Right atrium auricular region (tissue), 2 donors: ENCODE data around the gene MYOF. TPM values are rescaled to one million over a fixed set of nuclear protein-coding genes. Genes with fewer than 3 reads are reported as not detected.

ENCODE experiments used
- DNase-seq: peaks from one replicate; pipeline ENCODE4 v3.0.0-alpha.2; 2019; ENCODE audit warnings: low spot score
- H3K27ac ChIP-seq, 2 donors: fragments of 200-600 bp; sonication (generic); 1 replicate in 1 of 2; 2 replicates in 1 of 2; pipeline ENCODE4 v1.5.1; 2016 to 2019
- H3K27me3 ChIP-seq, 2 donors: fragments of 200-600 bp; sonication (generic); one replicate each; pipeline versions ENCODE4 v1.5.1 to v1.6.0; 2017 to 2019
- H3K36me3 ChIP-seq: fragments of 200-600 bp; sonication (generic); one replicate; pipeline ENCODE4 v1.5.1; 2016
- H3K4me1 ChIP-seq, 2 donors: fragments of 200-600 bp; sonication (generic); one replicate each; pipeline versions ENCODE4 v1.5.1 to v1.6.0; 2017 to 2019
- H3K4me3 ChIP-seq, 2 donors: fragments of 200-600 bp; sonication (generic); 1 replicate in 1 of 2; 2 replicates in 1 of 2; pipeline ENCODE4 v1.5.1; 2017 to 2019; ENCODE audit warnings: mild to moderate bottlenecking in 1 of 2, moderate library complexity in 1 of 2
- H3K9me3 ChIP-seq, 2 donors: fragments of 200-600 bp; sonication (generic); one replicate each; pipeline ENCODE4 v1.5.1; 2019
- total RNA-seq, 2 donors: library from RNA; depleted of rRNA; stranded (reverse); fragments of >200 nt; gene quantifications; one replicate each; pipeline ENCODE4 v1.1.0, GENCODE V29; 2016
- TF ChIP-seq, protein P1 (sequence below), 2 donors: fragments of 200-600 bp; sonication (generic); IDR thresholded peaks; one replicate each; pipeline ENCODE4 v1.5.1; 2019; ENCODE audit warnings: antibody characterized with exemption in 2 of 2

Gene MYOF
- total RNA-seq, 2 donors from 2014 or later = 13.4 to 14.1 TPM

DNA sequence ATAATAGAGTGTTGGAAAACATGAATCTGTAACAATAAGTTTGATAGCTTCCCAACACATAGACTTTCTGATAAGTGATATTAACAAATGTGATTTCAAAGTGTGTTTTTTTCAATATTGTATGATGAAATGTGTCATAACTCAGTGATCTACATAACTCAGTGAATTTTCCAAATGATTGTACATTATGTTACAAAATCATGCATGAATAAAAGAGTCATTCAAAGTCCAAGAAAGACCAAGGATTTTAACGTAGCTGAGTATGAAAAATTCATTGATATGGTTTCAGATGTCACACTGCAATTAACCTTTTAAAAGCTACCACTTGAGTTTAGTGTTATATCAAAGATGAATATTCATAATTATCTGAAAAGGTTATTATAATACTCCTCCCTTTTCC is 111.2 kb downstream of the MYOF start:
- TF ChIP-seq, protein P1, sequence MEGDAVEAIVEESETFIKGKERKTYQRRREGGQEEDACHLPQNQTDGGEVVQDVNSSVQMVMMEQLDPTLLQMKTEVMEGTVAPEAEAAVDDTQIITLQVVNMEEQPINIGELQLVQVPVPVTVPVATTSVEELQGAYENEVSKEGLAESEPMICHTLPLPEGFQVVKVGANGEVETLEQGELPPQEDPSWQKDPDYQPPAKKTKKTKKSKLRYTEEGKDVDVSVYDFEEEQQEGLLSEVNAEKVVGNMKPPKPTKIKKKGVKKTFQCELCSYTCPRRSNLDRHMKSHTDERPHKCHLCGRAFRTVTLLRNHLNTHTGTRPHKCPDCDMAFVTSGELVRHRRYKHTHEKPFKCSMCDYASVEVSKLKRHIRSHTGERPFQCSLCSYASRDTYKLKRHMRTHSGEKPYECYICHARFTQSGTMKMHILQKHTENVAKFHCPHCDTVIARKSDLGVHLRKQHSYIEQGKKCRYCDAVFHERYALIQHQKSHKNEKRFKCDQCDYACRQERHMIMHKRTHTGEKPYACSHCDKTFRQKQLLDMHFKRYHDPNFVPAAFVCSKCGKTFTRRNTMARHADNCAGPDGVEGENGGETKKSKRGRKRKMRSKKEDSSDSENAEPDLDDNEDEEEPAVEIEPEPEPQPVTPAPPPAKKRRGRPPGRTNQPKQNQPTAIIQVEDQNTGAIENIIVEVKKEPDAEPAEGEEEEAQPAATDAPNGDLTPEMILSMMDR (IDR thresholded peaks at IDR 0.05) = no peak
- DNase-seq = no peak
- no peak overlapping the region for H3K4me3 ChIP-seq
- H3K27ac ChIP-seq = no peak overlapping the region
- no peaks in the 10 kb centered on the region for H3K27me3 ChIP-seq
- no peaks in the 10 kb centered on the region for H3K4me1 ChIP-seq
- H3K36me3 ChIP-seq = peaks cover 34% of the 10 kb centered on the region
- no peaks in the 10 kb centered on the region for H3K9me3 ChIP-seq

DNA sequence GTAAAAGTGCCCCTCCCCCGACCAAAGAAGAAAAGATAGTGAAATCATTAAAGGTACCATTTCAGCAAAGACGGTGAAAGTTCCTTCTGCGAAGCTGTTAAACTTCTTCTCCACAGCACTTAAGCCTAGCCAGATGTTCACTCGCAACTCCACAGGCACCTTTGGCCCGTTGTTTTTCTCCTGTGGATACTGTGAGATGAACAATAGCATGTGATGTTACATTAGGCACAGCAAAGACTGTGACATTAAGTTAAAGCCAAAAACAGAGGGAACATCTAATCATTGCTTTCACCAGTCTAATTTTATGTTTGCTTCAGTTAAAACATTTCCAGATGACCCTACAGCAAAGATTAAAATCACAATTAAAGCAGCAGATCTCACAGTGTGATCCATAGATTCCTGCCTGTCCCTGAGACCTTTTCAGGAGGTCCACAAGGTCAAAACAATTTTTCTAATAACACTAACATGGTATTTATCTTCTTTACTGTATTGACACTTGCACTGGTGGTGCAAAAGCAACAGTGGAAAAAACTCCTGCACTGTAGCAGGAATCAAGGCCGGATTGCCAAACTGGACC is 112.5 kb downstream of the MYOF start:
- Histone ChIP-seq H3K4me1 (no peaks in the 10 kb centered on the region), H3K36me3 (peaks cover 34% of the 10 kb centered on the region), H3K4me3 (no peak overlapping the region), H3K27me3 (no peaks in the 10 kb centered on the region), H3K27ac (no peak overlapping the region), H3K9me3 (no peaks in the 10 kb centered on the region)
- DNase-seq = no peak
- TF ChIP-seq, protein P1 (IDR thresholded peaks at IDR 0.05) = no peak

DNA sequence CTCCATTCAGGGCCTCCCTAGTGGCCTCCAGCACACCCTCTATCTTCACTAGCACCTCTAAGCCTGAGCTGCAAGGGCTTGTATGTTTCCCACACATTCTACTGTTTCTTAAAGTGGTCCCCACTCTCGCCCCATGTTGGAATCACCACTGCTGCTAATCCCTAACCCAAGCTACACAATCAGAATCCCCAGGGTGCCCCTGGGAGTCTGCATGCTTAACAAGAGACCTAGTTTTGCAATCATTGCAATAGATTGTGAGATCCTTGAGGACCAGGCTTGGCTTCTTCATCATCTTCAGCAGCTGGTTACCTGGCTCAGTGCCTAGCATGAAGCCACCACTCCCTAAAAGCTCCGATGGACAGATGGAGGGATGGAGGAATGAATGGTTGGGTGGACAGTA is 113.9 kb downstream of the MYOF start:
- TF ChIP-seq, protein P1 (IDR thresholded peaks at IDR 0.05) = no peak
- DNase-seq = no peak

DNA sequence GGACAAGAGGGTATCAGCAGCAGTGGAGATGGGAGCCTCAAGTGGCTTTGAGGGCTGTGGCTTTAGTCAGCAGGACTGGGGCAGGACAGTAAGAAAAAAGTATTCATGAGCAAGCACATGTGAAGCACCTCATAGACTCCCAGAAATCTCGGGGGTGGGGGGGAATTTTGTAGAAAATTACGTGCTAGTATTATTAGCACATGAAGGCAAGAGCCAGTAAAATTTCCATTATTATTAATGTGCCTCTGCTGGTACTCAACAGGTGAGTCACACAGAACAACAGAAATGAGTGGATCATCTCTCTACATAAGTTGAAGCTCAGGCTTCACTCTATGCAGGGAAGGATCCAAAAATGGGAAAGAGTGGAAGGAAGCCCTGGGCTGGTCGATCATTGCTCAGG is 114.5 kb downstream of the MYOF start:
- TF ChIP-seq, protein P1 (IDR thresholded peaks at IDR 0.05) = no peak
- H3K9me3 ChIP-seq = no peaks in the 10 kb centered on the region
- no peak for DNase-seq

More for the DNA sequence above, 113.9 kb downstream of the MYOF start:
- no peaks in the 10 kb centered on the region for H3K4me1 ChIP-seq
- H3K27me3 ChIP-seq = no peaks in the 10 kb centered on the region
- H3K4me3 ChIP-seq = no peak overlapping the region
- no peak overlapping the region for H3K27ac ChIP-seq
- H3K9me3 ChIP-seq = no peaks in the 10 kb centered on the region
- peaks cover 30% of the 10 kb centered on the region for H3K36me3 ChIP-seq

DNA sequence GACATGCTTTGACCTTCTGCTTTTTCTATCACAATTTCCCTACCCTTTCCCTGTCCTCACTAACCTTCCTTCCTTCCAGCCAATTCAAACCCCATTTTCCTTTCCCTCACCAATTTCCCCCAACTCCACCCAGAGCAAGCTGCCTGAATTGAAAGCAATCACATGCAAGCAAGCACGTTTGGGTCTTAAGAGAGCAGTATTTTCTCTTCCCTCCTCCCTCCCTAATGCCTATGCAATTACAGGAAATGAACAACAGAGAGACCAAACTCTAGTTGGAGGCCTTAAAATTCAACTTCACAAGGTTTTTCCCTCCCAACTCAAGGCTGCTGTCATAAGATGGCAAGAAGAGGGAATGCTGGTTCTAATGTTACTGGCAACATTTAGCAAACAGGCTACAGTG is 117.2 kb downstream of the MYOF start:
- no peak overlapping the region for H3K27ac ChIP-seq
- H3K36me3 ChIP-seq = peaks cover 21% of the 10 kb centered on the region
- no peak for DNase-seq
- H3K27me3 ChIP-seq = no peaks in the 10 kb centered on the region
- TF ChIP-seq, protein P1 (IDR thresholded peaks at IDR 0.05) = no peak
- no peak overlapping the region for H3K4me3 ChIP-seq
- H3K4me1 ChIP-seq = no peaks in the 10 kb centered on the region
- H3K9me3 ChIP-seq = no peaks in the 10 kb centered on the region

More for the DNA sequence above, 114.5 kb downstream of the MYOF start:
- Histone ChIP-seq H3K36me3 (peaks cover 24% of the 10 kb centered on the region), H3K27ac (no peak overlapping the region), H3K27me3 (no peaks in the 10 kb centered on the region), H3K4me1 (no peaks in the 10 kb centered on the region), H3K4me3 (no peak overlapping the region)
